ENCODE measurements around the gene CCNDBP1.

The CCNDBP1 gene

GRCh38 chr15:43238671-43239131 lies 53.5 kb downstream of the CCNDBP1 start:
- H3F3A ChIP-seq (ENCODE audit: low read depth) = 0 out of 2 replicates have a peak, but pooled peaks cover 2% of the 10 kb centered on the region
- H3K9ac ChIP-seq (ENCODE audit: low read depth, low read length, poor library complexity, severe bottlenecking) = peak overlapping the region; percentile 78
- no peaks in the 10 kb centered on the region for H3K36me3 ChIP-seq (ENCODE audit: insufficient read depth, low read length)
- H3K27me3 ChIP-seq (ENCODE audit: insufficient read depth, low read length, poor library complexity, severe bottlenecking) = no peaks in the 10 kb centered on the region
- peak overlapping the region; percentile 86 for H3K4me2 ChIP-seq (ENCODE audit: low read depth, low read length, poor library complexity, severe bottlenecking)
- no peaks in the 10 kb centered on the region for H4K20me1 ChIP-seq (ENCODE audit: insufficient read depth, low read length, poor library complexity, severe bottlenecking)
- peak overlapping the region; percentile 68 for H3K4me3 ChIP-seq (ENCODE audit: low read length, poor library complexity, severe bottlenecking)
- no peak overlapping the region for H2AFZ ChIP-seq (ENCODE audit: low read length)
- peaks cover 79% of the 10 kb centered on the region for H3K4me1 ChIP-seq (ENCODE audit: insufficient read depth, low read length, poor library complexity, severe bottlenecking)
- TF ChIP-seq CTCF (conservative IDR thresholded peaks at IDR 0.05; ENCODE audit: low read length) = no peak
- TF ChIP-seq EZH2phosphoT487 (IDR thresholded peaks at IDR 0.05; ENCODE audit: borderline replicate concordance) = no peak
- H3K9me2 ChIP-seq (replicated peaks; ENCODE audit: low read depth, low read length) = no peaks in the 10 kb centered on the region
- no peaks in the 10 kb centered on the region for H3K9me3 ChIP-seq (ENCODE audit: insufficient read depth, low read depth, low read length)
- peaks cover 37% of the 10 kb centered on the region for H3K79me2 ChIP-seq (ENCODE audit: insufficient read depth, low read length)

GRCh38 chr15:43239732-43240491 lies 54.7 kb downstream of the CCNDBP1 start:
- Histone ChIP-seq H2AFZ (ENCODE audit: low read length) (peak overlapping the region; percentile 40), H3K79me2 (ENCODE audit: insufficient read depth, low read length) (peaks cover 37% of the 10 kb centered on the region), H3K9me3 (ENCODE audit: insufficient read depth, low read depth, low read length) (no peaks in the 10 kb centered on the region), H3K4me1 (ENCODE audit: insufficient read depth, low read length, poor library complexity, severe bottlenecking) (peaks cover 67% of the 10 kb centered on the region), H3K9ac (ENCODE audit: low read depth, low read length, poor library complexity, severe bottlenecking) (peak overlapping the region; percentile 78), H3K4me3 (ENCODE audit: low read length, poor library complexity, severe bottlenecking) (peak overlapping the region; percentile 68), H3K9me2 (replicated peaks; ENCODE audit: low read depth, low read length) (no peaks in the 10 kb centered on the region), H4K20me1 (ENCODE audit: insufficient read depth, low read length, poor library complexity, severe bottlenecking) (no peaks in the 10 kb centered on the region), H3F3A (ENCODE audit: low read depth) (0 out of 2 replicates have a peak, but pooled peaks cover 2% of the 10 kb centered on the region), H3K27me3 (ENCODE audit: insufficient read depth, low read length, poor library complexity, severe bottlenecking) (no peaks in the 10 kb centered on the region), H3K36me3 (ENCODE audit: insufficient read depth, low read length) (no peaks in the 10 kb centered on the region), H3K4me2 (ENCODE audit: low read depth, low read length, poor library complexity, severe bottlenecking) (peak overlapping the region; percentile 86)
- no peak for TF ChIP-seq EZH2phosphoT487 (IDR thresholded peaks at IDR 0.05; ENCODE audit: borderline replicate concordance)
- no peak for TF ChIP-seq CTCF (conservative IDR thresholded peaks at IDR 0.05; ENCODE audit: low read length)

- no peaks in the 10 kb centered on the region for H3K9me2 ChIP-seq (replicated peaks; ENCODE audit: low read depth, low read length)
- H3K4me1 ChIP-seq (ENCODE audit: insufficient read depth, low read length, poor library complexity, severe bottlenecking) = peaks cover 58% of the 10 kb centered on the region
- no peaks in the 10 kb centered on the region for H3K9me3 ChIP-seq (ENCODE audit: insufficient read depth, low read depth, low read length)
- H3F3A ChIP-seq (ENCODE audit: low read depth) = 0 out of 2 replicates have a peak, but pooled peaks cover 2% of the 10 kb centered on the region
- H3K4me3 ChIP-seq (ENCODE audit: low read length, poor library complexity, severe bottlenecking) = no peak overlapping the region
- H3K36me3 ChIP-seq (ENCODE audit: insufficient read depth, low read length) = no peaks in the 10 kb centered on the region
- H3K4me2 ChIP-seq (ENCODE audit: low read depth, low read length, poor library complexity, severe bottlenecking) = no peak overlapping the region
- no peaks in the 10 kb centered on the region for H4K20me1 ChIP-seq (ENCODE audit: insufficient read depth, low read length, poor library complexity, severe bottlenecking)
- no peaks in the 10 kb centered on the region for H3K27me3 ChIP-seq (ENCODE audit: insufficient read depth, low read length, poor library complexity, severe bottlenecking)
- TF ChIP-seq CTCF (conservative IDR thresholded peaks at IDR 0.05; ENCODE audit: low read length) (no peak), EZH2phosphoT487 (IDR thresholded peaks at IDR 0.05; ENCODE audit: borderline replicate concordance) (no peak)
- H3K9ac ChIP-seq (ENCODE audit: low read depth, low read length, poor library complexity, severe bottlenecking) = peak overlapping the region; percentile 8
- H3K79me2 ChIP-seq (ENCODE audit: insufficient read depth, low read length) = peaks cover 33% of the 10 kb centered on the region
- peak overlapping the region; percentile 7; the same call in 1 of the 2 replicates for H2AFZ ChIP-seq (ENCODE audit: low read length)
Measured at GRCh38 chr15:43241100-43241499, 55.9 kb downstream of the CCNDBP1 start.
